ENCODE measurements around the gene RUNX2. TPM values are rescaled to one million over a fixed set of nuclear protein-coding genes. Genes with fewer than 3 reads are reported as not detected.

RUNX2 gene
- polyA plus RNA-seq, 4 donors, result 2.8 to 3.8 (median 3.0) TPM

DNA sequence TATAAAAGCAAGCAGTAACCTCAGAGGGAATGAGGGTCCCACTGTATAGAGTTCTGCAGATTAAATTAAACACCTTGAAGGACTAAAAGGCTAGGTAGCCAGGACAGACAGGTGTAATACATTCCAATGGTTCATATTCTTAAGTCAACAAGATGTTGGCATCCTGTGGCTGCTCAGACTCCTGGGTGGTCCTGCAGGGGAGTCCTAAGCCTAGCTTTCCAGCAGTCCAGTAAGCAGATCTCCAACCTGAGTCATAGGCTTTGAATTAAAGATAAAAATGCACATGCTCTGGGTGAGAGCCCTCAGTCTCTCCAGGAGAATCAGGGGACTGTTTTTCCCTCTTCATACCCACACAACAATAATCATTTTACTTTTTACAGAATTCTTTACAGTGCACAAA lies 356.9 kb downstream of the RUNX2 start:
- no peak for DNase-seq (ENCODE audit: low read depth in 4 of 4, low spot score in 2 of 4)

GRCh38 chr6:45686841-45687569 lies 358.9 kb downstream of the RUNX2 start:
- DNase-seq (ENCODE audit: low read depth in 4 of 4, low spot score in 2 of 4), result no peak

DNA sequence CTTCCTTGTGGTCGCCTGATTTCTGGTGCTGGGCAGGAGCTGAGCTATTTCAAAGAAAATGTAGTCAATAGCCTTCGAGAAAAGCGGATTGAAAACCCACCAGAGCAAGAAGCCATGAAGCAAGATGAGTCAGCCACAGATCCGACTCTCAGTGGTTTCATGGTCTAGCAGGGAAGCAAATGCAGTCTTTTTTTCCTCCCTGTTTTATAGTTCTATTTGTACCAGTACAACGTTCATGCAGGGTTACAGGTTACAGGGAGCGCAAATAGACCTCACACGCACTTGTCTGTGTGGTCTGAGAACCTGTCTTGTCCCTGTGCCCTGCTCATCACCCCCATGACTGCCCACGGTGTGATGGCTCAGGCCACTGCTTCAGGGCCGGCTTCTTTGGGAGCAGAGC lies 359.4 kb downstream of the RUNX2 start:
- no peak for DNase-seq (ENCODE audit: low read depth in 4 of 4, low spot score in 2 of 4)

DNA sequence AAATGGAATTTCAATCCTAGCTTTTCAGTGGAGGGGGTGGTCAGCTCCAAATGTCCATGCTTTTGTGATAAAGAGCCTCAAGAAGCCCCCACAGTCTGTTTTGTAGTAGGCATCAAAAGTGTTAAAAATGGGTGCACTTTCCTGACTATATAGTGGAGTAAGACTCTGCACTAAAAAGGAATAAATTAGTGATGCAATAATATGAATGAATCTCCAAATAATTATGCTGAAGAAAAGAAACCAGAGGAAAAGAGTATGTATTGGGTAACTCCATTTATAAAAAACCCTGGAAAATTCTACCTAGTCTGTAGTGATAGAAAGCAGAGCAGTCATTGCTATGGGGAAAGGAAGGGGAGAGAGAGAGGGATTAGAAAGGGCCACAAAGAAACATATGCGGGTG lies 360.1 kb downstream of the RUNX2 start:
- no peak for DNase-seq (ENCODE audit: low read depth in 4 of 4, low spot score in 2 of 4)

- DNase-seq (ENCODE audit: low read depth in 4 of 4, low spot score in 2 of 4), result no peak
These were observed 361.9 kb downstream of the RUNX2 start for GRCh38 chr6:45689926-45690615.

- no peak for DNase-seq (ENCODE audit: low read depth in 4 of 4, low spot score in 2 of 4)
These were observed 362.7 kb downstream of the RUNX2 start for GRCh38 chr6:45690846-45691245.

DNA sequence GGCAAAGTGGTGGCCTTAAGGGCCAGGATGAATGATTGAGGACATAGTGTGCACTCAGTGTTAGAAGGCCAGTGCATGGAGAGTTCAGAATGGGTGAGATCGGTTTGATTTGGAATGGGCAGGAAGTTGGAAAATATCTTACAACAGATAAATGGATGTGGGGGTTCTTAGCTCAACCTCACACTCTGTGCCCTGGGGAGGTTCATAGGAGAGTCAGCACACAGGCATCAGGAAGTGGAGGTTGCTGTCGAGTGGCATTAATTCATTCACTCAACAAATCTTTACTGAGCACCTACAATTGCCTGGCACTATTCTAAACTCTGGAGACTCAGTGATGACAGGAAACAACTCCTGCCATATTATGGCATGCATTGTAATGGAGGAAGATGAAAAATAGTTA lies 363.3 kb downstream of the RUNX2 start:
- DNase-seq (ENCODE audit: low read depth in 4 of 4, low spot score in 2 of 4), result no peak

DNA sequence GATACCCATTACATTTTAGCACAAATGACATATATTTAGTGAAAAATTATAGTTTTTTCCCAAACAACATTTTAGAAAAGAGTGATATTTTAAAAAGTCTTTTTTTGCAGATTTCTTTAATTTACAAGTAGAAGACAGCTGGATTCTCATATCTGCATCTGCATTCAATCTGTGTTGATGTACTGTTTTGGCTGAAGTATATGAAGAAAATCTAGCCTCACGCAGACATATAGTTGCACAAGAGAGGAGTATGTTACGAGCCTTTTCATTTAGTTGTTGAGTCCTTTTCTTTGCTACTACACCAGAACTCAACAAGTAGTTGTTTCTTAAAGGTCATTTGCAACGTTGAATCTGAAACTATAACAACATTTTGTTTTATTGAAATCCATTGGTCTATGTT lies 363.9 kb downstream of the RUNX2 start:
- DNase-seq (ENCODE audit: low read depth in 4 of 4, low spot score in 2 of 4), result no peak

- no peak for DNase-seq (ENCODE audit: low read depth in 4 of 4, low spot score in 2 of 4)
These were observed 368.6 kb downstream of the RUNX2 start for GRCh38 chr6:45696738-45697137.

GRCh38 chr6:45697605-45698004 lies 369.5 kb downstream of the RUNX2 start:
- DNase-seq (ENCODE audit: low read depth in 4 of 4, low spot score in 2 of 4), result no peak

DNA sequence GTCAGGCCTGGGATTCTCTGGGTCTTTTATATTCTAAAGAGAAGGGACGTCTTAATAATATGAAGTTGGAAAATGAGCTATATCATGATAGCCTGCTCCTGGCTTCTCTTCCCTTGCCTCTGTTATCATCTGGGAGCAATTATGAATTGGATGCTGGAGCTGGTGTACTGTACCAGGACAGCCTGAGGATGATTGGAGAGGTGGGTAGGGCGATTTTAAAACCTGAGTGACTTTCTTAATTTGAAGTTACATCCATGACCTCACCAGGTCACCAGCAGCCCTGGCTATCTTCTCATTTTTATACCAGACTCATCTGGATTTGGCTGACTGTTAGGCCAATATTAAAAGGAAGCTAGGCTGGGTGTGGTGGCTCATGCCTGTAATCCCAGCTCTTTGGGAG lies 369.9 kb downstream of the RUNX2 start:
- no peak for DNase-seq (ENCODE audit: low read depth in 4 of 4, low spot score in 2 of 4)

DNA sequence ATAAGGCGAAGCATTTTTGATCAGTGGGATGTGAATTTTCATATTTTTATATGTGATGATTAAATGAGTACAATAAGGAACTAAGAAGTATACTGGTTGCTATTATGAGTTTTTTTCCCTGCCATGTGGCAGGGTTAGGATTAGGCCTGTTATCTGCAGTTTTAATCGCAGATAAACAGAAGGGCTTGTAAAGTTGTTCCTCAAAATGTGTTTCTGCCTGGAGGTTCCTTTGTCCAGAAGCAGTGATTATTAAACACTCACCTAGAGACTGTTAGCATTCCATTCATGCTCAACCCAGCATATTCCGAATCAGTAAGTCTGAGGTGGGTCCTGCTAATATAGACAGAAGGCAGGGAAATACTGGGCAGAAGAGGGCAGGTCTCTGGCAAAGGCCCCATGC lies 371.5 kb downstream of the RUNX2 start:
- no peak for DNase-seq (ENCODE audit: low read depth in 4 of 4, low spot score in 2 of 4)

- DNase-seq (ENCODE audit: low read depth in 4 of 4, low spot score in 2 of 4), result no peak
These were observed 375.0 kb downstream of the RUNX2 start for GRCh38 chr6:45702849-45703739.

DNA sequence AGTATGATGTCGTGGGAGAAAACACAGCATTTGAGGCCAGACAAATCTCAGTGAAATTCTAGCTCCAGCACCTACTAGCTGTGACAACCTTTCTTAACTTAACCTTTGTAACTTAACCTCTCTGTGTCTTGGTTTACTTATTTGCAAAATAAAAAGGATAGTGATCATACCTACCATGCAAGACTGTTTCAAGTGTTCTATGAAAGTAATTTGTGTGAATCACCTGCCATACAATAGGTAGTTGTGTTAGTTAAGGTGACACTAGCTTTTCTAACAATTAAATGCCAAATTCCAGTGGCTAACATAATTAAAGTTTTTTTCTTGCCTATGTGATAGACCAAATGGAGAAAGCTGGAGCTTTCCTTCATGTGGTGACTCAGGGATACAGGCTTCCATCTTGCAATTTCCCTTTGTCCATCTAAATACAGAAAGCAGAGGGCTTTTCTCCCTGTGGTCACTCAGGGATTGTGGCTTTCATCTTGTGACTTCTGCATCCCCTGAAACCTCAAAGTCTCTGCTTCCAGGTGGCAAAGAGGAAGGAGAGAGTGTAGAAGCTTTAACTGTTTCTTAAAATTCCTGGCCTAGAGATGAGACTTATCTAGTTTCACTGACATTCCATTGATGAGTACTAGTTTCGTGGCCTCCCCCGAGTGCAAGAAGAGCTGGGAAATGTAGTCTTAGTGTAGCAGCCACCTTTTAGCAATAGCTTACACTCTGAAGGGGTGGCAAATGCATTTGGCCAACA lies 376.1 kb downstream of the RUNX2 start:
- no peak for DNase-seq (ENCODE audit: low read depth in 4 of 4, low spot score in 2 of 4)

- no peak for DNase-seq (ENCODE audit: low read depth in 4 of 4, low spot score in 2 of 4)
These were observed 377.2 kb downstream of the RUNX2 start for GRCh38 chr6:45705137-45705855.

DNA sequence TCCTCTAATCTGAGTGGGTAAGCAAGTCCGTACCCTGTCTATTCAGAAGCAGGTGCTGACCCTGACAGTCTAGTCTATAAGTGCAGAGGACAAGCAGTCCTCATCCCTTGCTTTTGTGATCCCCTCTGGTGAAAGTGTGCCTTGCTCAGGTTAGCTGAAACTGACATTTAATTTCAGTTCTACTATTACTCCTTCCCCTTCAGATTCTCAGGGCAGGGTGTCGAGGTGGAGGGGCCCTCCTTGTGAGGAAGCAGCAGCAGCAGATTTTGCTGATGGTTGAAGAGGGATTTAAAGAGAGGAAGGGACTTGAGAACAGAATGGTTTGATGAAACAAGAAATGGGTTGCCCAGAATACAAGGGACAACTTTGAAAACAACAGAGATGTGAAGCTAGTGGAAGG lies 378.2 kb downstream of the RUNX2 start:
- DNase-seq (ENCODE audit: low read depth in 4 of 4, low spot score in 2 of 4), result no peak

- no peak for DNase-seq (ENCODE audit: low read depth in 4 of 4, low spot score in 2 of 4)
These were observed 379.0 kb downstream of the RUNX2 start for GRCh38 chr6:45707176-45707575.

DNA sequence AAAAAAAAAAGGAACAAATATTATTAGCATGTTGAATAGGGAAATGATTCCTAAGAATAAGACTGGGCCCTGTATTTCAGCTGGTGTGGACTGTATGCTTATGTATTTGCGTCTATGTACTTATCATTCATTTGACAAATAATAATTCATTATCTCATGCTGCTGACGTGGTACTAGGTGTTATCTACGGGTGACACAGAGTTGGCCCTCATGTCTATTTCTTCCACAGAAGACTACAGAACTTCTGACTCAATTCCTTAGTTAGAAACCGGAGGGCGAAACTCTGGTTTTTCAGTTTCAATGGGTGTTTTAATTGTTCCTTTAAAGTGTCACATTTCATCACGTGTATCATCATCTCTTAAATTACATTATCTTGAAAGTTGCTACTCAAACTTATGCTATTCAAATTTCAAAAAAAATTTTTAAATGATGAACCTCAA lies 381.7 kb downstream of the RUNX2 start:
- no peak for DNase-seq (ENCODE audit: low read depth in 4 of 4, low spot score in 2 of 4)

- no peak for DNase-seq (ENCODE audit: low read depth in 4 of 4, low spot score in 2 of 4)
These were observed 382.2 kb downstream of the RUNX2 start for GRCh38 chr6:45710304-45710821.

DNA sequence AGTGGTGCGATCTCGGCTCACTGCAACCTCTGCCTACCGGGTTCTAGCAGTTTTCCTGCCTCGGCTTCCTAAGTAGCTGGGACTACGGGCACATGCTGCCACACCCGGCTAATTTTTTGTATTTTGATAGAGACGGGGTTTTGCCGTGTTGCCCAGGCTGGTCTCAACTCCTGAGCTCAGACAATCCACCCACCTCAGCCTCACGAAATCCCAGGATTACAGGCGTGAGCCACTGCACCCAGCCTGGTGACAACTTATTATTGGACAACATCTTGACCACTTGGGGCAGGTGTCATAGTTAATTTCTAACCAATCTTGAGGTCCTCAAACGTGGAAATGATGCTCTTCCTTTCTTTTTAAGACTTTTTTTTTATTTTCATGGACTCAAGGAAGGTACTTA lies 383.9 kb downstream of the RUNX2 start:
- DNase-seq (ENCODE audit: low read depth in 4 of 4, low spot score in 2 of 4), result no peak

Measured in left renal cortex interstitium (tissue), 4 donors.